Naive thymus-derived CD4-positive, alpha-beta T cell (primary cell): ENCODE results near the gene BCL7A. TPM values are rescaled to one million over a fixed set of nuclear protein-coding genes. Genes with fewer than 3 reads are reported as not detected.

Experiments used
- ATAC-seq: fragments of 150-1000 bp; cut with Tn5 transposase; 2 replicates; pipeline ENCODE4 v1.10.0; 2021; ENCODE audit warnings: mild to moderate bottlenecking, moderate library complexity
- CTCF ChIA-PET: fragments of 350-600 bp; sonication (Branson Sonifier 250); formaldehyde crosslinking; loops from one replicate; lab custom pipeline; 2021; ENCODE audit warnings: antibody characterized with exemption; lab: Charles Lee
- POLR2A ChIA-PET: fragments of 350-600 bp; sonication (Branson Sonifier 250); formaldehyde crosslinking; loops from one replicate; lab custom pipeline; 2021; ENCODE audit warnings: antibody characterized with exemption, inconsistent platforms; lab: Charles Lee
- DNase-seq, 9 donors: peaks; one replicate each; pipeline versions ENCODE4 v3.0.0 to v3.0.0-alpha.2; 2020 to 2022; ENCODE audit warnings: mixed read lengths in 1 of 9
- H3K27ac ChIP-seq: one replicate; pipeline ENCODE4 v1.7.0; 2013; ENCODE audit warnings: mild to moderate bottlenecking, low read depth, low read length, moderate library complexity
- H3K27me3 ChIP-seq, 2 donors: one replicate each; pipeline ENCODE4 v1.7.0; 2013; ENCODE audit warnings: low read length in 2 of 2, mild to moderate bottlenecking in 2 of 2, moderate library complexity in 2 of 2; ENCODE audit not compliant: control insufficient read depth in 2 of 2, insufficient read depth in 2 of 2
- H3K36me3 ChIP-seq, 3 experiments: 1 replicate in 2 of 3; 2 replicates in 1 of 3; pipeline ENCODE4 v1.7.0; 2013; ENCODE audit warnings: low read length in 3 of 3, mild to moderate bottlenecking in 3 of 3, moderate library complexity in 1 of 3; ENCODE audit not compliant: insufficient read depth in 3 of 3, control insufficient read depth in 2 of 3
- H3K4me1 ChIP-seq, 2 donors: one replicate each; pipeline ENCODE4 v1.7.0; 2013; ENCODE audit warnings: low read length in 2 of 2, mild to moderate bottlenecking in 2 of 2, moderate library complexity in 1 of 2; ENCODE audit not compliant: control insufficient read depth in 2 of 2, insufficient read depth in 2 of 2
- H3K4me3 ChIP-seq: 2 replicates; pipeline ENCODE4 v1.7.0; 2013; ENCODE audit warnings: mild to moderate bottlenecking, low read length
- H3K9me3 ChIP-seq, 3 experiments: 1 replicate in 2 of 3; 2 replicates in 1 of 3; pipeline ENCODE4 v1.7.0; 2013; ENCODE audit warnings: low read length in 3 of 3; ENCODE audit not compliant: control insufficient read depth in 2 of 3
- H3K27ac Mint-ChIP-seq, 9 donors: one replicate each; pipeline ENCODE4 v1.8.0; 2020 to 2022; ENCODE audit warnings: mixed read lengths in 9 of 9, mild to moderate bottlenecking in 8 of 9, moderate library complexity in 5 of 9, inconsistent platforms in 2 of 9
- H3K27me3 Mint-ChIP-seq, 5 donors: one replicate each; pipeline ENCODE4 v1.8.0; 2021 to 2022; ENCODE audit warnings: mixed read lengths in 5 of 5, mild to moderate bottlenecking in 1 of 5
- H3K36me3 Mint-ChIP-seq, 5 donors: one replicate each; pipeline ENCODE4 v1.8.0; 2020 to 2022; ENCODE audit warnings: mixed read lengths in 5 of 5, mild to moderate bottlenecking in 3 of 5, inconsistent platforms in 1 of 5
- H3K4me1 Mint-ChIP-seq, 7 donors: one replicate each; pipeline ENCODE4 v1.8.0; 2020 to 2022; ENCODE audit warnings: mixed read lengths in 7 of 7, mild to moderate bottlenecking in 3 of 7, inconsistent platforms in 1 of 7
- H3K4me3 Mint-ChIP-seq, 10 donors: one replicate each; pipeline ENCODE4 v1.8.0; 2020 to 2022; ENCODE audit warnings: mild to moderate bottlenecking in 10 of 10, mixed read lengths in 10 of 10, moderate library complexity in 6 of 10, inconsistent platforms in 2 of 10
- H3K9me3 Mint-ChIP-seq, 11 donors: one replicate each; pipeline ENCODE4 v1.8.0; 2020 to 2022; ENCODE audit warnings: mixed read lengths in 11 of 11, mild to moderate bottlenecking in 4 of 11, inconsistent platforms in 1 of 11, moderate library complexity in 1 of 11
- intact Hi-C, 2 donors: fragments of 100-400 bp; cut with micrococcal nuclease; formaldehyde crosslinking; loops; one replicate each; pipeline ENCODE4 v1.15.1; 2023
- polyA plus RNA-seq, 2 donors: library from polyadenylated mRNA; unstranded; fragments of 300-500 nt; fragmentation: Illumina TruSeq; gene quantifications; one replicate each; pipeline ENCODE4 v1.2.3, GENCODE V29; 2021
- total RNA-seq, 6 experiments: library from RNA in 5 of 6; stranded (reverse) in 5 of 6; gene quantifications; 1 replicate in 5 of 6; 2 replicates in 1 of 6; pipeline ENCODE4 v1.2.3 and lab custom pipeline; 2021 to 2026

Gene BCL7A
- total and polyA plus RNA-seq, 7 experiments from 2014 or later: 4.0 to 11.9 (median 5.4) TPM

DNA sequence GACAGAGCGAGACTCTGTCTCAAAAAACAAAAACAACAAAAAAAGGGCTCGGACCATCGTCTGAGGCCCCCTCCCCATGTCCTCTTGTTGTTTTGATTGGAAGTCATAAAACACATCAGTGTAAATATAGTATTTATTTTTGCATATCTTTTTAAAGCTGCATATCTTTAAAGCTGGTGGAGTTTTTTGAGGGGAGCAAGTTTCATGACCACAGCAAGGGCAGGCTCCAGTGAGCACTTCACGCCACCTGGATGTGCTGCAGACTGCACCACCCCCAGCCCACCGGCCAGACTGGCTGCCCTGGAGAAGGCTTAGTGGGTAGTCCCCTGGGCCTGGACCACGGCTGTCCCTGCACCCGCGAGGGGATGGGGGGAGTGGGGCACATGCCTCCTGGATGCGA is 11.9 kb upstream of the BCL7A start:
- Mint-ChIP-seq H3K4me3 (no peak overlapping the region), H3K27ac (no peak overlapping the region), H3K4me1 (peaks cover 9 to 29% (median 10%) of the 10 kb centered on the region in 7 donors), H3K27me3 (peaks cover 0 to 19% (median 4%) of the 10 kb centered on the region in 5 donors), H3K36me3 (no peaks in the 10 kb centered on the region), H3K9me3 (no peaks in the 10 kb centered on the region)
- Histone ChIP-seq H3K9me3 (no peaks in the 10 kb centered on the region), H3K4me3 (no peak overlapping the region), H3K27me3 (no peaks in the 10 kb centered on the region), H3K4me1 (peaks cover 11 to 22% of the 10 kb centered on the region in 2 donors), H3K27ac (no peak overlapping the region), H3K36me3 (no peaks in the 10 kb centered on the region)
- ATAC-seq (no peak), DNase-seq (no peak)
- CTCF ChIA-PET: no interaction called here
- POLR2A ChIA-PET: interaction anchor here (0.9 kb wide), 1 partner anchor 11 kb away, joined by 3 read pairs; no protein-coding TSS in a partner anchor
- intact Hi-C loops: loop anchor here in 1 of 2 donors (5.0 kb wide), 1 partner anchor 92 kb away; the partner anchor contains the start of gene CFAP251

DNA sequence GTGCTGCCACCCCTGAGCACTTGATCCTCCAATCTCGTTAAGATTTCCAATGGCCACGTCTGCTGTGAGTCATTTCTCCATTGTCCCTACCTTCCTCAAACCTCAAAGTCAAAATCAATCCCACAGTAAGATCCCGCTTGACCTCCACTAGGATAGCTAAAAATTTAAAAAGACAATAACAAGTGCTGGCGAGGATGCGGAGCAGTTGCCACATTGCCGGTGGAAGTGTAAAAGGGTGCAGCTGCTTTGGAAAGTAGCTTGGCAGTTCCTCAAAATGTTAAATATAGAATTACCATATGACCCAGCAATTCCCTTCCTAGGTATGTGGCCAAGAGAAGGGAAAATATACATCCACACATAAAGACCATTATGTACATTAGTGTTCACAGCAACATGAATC is 9.5 kb upstream of the BCL7A start:
- no peak overlapping the region for H3K4me3 ChIP-seq
- H3K27ac ChIP-seq: no peak overlapping the region
- Mint-ChIP-seq H3K27ac (no peak overlapping the region), H3K27me3 (peaks cover 0 to 11% (median 0%) of the 10 kb centered on the region in 5 donors), H3K9me3 (peaks cover 0 to under 1% (median 0%) of the 10 kb centered on the region in 11 donors), H3K4me1 (peaks cover 0 to 10% (median 1%) of the 10 kb centered on the region in 7 donors), H3K36me3 (no peaks in the 10 kb centered on the region), H3K4me3 (no peak overlapping the region)
- POLR2A ChIA-PET: no interaction called here
- no peaks in the 10 kb centered on the region for H3K36me3 ChIP-seq
- intact Hi-C loops: no loop called here
- no peaks in the 10 kb centered on the region for H3K27me3 ChIP-seq
- CTCF ChIA-PET: no interaction called here
- ATAC-seq (no peak), DNase-seq (no peak)
- no peaks in the 10 kb centered on the region for H3K9me3 ChIP-seq
- H3K4me1 ChIP-seq: peaks cover 0 to 2% of the 10 kb centered on the region in 2 donors

DNA sequence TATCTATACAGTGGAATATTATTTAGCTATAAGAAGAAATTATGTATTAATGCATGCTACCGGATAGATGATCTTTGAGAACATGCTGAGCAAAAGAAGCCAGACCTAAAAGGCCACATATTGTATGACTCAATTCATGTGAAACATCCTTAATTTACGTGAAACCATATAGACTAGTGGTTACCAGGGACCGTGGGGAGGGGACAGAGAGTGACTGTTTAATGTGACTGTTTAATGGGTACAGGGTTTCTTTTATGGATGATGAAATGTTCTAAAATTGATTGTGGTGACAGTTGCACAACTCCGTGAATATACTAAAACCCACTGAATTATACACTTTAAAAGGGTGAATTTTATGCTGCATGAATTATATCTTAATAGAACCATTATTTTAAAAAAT is 8.5 kb upstream of the BCL7A start:
- H3K4me3 Mint-ChIP-seq: no peak overlapping the region
- no peak for DNase-seq
- intact Hi-C loops: no loop called here
- no peak overlapping the region for H3K27ac Mint-ChIP-seq
- H3K27me3 Mint-ChIP-seq: peaks cover 0 to 11% (median 0%) of the 10 kb centered on the region in 5 donors
- Histone ChIP-seq H3K9me3 (no peaks in the 10 kb centered on the region), H3K4me3 (no peak overlapping the region), H3K36me3 (no peaks in the 10 kb centered on the region), H3K27me3 (no peaks in the 10 kb centered on the region), H3K27ac (no peak overlapping the region), H3K4me1 (no peaks in the 10 kb centered on the region)
- ChIA-PET POLR2A (no interaction called here), CTCF (no interaction called here)
- ATAC-seq: no peak
- H3K4me1 Mint-ChIP-seq: peaks cover 0 to 4% (median 0%) of the 10 kb centered on the region in 7 donors
- H3K36me3 Mint-ChIP-seq: no peaks in the 10 kb centered on the region
- peaks cover 0 to 5% (median 0%) of the 10 kb centered on the region in 11 donors for H3K9me3 Mint-ChIP-seq

DNA sequence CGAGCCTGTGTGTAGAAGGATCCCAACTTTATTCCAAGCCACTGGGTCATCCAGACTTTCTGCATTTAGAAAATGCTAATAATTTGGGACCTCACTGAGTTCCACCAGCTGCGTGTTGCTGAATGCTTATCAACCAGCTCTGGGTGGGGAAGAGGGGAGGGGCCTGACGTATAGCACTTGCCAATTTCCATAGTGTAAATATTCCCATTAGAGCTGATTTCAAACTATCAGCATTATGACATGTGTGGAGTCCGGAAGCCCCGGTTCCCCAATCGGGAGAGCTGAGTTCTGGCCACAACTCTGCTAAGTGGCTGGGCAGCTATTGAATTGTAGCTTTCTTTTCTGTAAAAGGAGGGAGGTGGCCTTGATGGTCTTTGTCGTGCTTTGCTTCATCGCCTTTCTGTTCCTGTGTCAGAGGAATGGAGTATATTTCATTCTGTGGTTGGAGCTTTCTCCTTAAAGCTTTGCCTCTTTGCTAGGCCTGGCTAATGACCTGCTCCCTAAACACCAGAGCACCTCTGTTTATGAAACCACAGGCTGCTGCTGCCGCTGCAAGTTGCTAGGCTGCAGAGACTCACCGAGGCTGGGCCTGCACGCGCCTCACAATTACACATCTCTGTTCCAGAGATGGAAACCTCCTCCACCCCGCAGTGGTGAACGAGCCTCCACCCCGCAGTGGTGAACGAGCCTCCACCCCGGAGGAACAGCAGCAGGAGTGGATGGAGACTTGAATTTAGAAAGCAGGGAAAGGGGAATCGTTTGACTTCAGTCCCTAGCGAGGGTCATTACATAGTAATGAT is 7.7 kb upstream of the BCL7A start:
- DNase-seq (no peak), ATAC-seq (no peak)
- peaks cover 0 to 11% (median 0%) of the 10 kb centered on the region in 5 donors for H3K27me3 Mint-ChIP-seq
- Histone ChIP-seq H3K4me1 (no peaks in the 10 kb centered on the region), H3K27ac (no peak overlapping the region), H3K9me3 (no peaks in the 10 kb centered on the region), H3K4me3 (no peak overlapping the region), H3K27me3 (no peaks in the 10 kb centered on the region), H3K36me3 (no peaks in the 10 kb centered on the region)
- H3K27ac Mint-ChIP-seq: peak overlapping the region in 1 of 9 donors; percentile 59
- ChIA-PET CTCF (interaction anchor here (0.6 kb wide), 1 partner anchor 59 kb away, joined by 3 read pairs; no protein-coding TSS in a partner anchor), POLR2A (interaction anchor here (0.6 to 1.1 kb wide), 3 partner anchors 19 to 1283 kb away, joined by 3 to 4 read pairs (median 3); no protein-coding TSS in a partner anchor)
- peaks cover 0 to 2% (median 0%) of the 10 kb centered on the region in 5 donors for H3K36me3 Mint-ChIP-seq
- H3K4me3 Mint-ChIP-seq: peak overlapping the region in 2 of 10 donors; percentile 4 to 64
- intact Hi-C loops: no loop called here
- peaks cover 0 to 13% (median 2%) of the 10 kb centered on the region in 11 donors for H3K9me3 Mint-ChIP-seq
- peaks cover 0 to 4% (median 0%) of the 10 kb centered on the region in 7 donors for H3K4me1 Mint-ChIP-seq

DNA sequence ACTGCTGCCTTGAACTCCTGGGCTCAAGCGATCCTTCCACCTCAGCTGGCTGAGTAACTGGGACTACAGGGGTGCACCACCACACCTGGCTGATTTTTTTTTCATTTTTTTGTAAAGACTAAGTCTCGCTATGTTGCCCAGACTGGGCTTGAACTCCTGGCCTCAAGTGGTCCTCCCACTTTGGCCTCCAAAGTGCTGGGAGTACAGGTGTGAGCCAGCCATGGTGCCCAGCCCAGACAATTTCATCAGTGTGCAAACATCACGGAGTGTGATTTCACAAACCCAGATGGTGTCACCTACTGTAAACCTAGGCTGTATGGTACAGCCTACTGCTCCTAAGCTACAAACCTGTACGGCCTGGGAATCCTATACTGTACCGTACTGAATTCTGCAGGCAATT is 6.9 kb upstream of the BCL7A start:
- H3K36me3 Mint-ChIP-seq: peaks cover 0 to 6% (median 0%) of the 10 kb centered on the region in 5 donors
- no peaks in the 10 kb centered on the region for H3K4me1 ChIP-seq
- H3K36me3 ChIP-seq: no peaks in the 10 kb centered on the region
- H3K27me3 Mint-ChIP-seq: peaks cover 0 to 18% (median 3%) of the 10 kb centered on the region in 5 donors
- H3K9me3 Mint-ChIP-seq: peaks cover 0 to 15% (median 3%) of the 10 kb centered on the region in 11 donors
- H3K4me1 Mint-ChIP-seq: peaks cover 0 to 4% (median 0%) of the 10 kb centered on the region in 7 donors
- DNase-seq (no peak), ATAC-seq (no peak)
- H3K4me3 ChIP-seq: no peak overlapping the region
- POLR2A ChIA-PET: interaction anchor here (0.6 kb wide), 2 partner anchors 248 to 1284 kb away, joined by 3 to 4 read pairs; no protein-coding TSS in a partner anchor
- intact Hi-C loops: no loop called here
- H3K27ac Mint-ChIP-seq: no peak overlapping the region
- no peak overlapping the region for H3K27ac ChIP-seq
- no peaks in the 10 kb centered on the region for H3K27me3 ChIP-seq
- H3K4me3 Mint-ChIP-seq: no peak overlapping the region
- CTCF ChIA-PET: no interaction called here
- no peaks in the 10 kb centered on the region for H3K9me3 ChIP-seq

DNA sequence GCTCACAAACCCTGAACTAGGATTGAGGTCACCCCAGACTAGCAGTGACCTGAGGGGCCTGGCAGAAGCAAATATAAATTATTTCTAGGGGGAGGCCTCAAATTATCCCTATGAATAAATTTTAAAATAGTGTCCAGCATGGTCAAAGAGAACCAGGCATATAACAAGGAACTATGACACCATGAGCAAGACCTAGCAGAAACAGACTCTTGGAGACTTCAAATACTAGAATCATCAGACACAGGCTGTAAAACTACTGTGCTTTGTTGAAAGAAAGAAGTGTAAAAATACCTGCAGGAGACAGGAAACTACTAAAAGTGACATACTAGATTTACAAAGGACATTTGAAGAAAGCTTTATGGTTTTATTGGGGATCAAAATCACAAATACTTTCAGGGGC is 3.2 kb upstream of the BCL7A start:
- ATAC-seq: no peak
- Histone ChIP-seq H3K4me3 (no peak overlapping the region), H3K4me1 (peaks cover 0 to 11% of the 10 kb centered on the region in 2 donors), H3K36me3 (no peaks in the 10 kb centered on the region), H3K27ac (no peak overlapping the region), H3K9me3 (no peaks in the 10 kb centered on the region), H3K27me3 (no peaks in the 10 kb centered on the region)
- no peak for DNase-seq
- Mint-ChIP-seq H3K27me3 (peaks cover 5 to 31% (median 6%) of the 10 kb centered on the region in 5 donors), H3K4me1 (peaks cover 0 to 15% (median 10%) of the 10 kb centered on the region in 7 donors), H3K27ac (peak overlapping the region in 1 of 9 donors; percentile 76), H3K9me3 (peaks cover 0 to 20% (median 3%) of the 10 kb centered on the region in 11 donors), H3K4me3 (peak overlapping the region in 2 of 10 donors; percentile 9 to 43), H3K36me3 (peaks cover 0 to 8% (median 0%) of the 10 kb centered on the region in 5 donors)
- ChIA-PET CTCF (no interaction called here), POLR2A (no interaction called here)
- intact Hi-C loops: no loop called here
